GM18508 (cell line): ENCODE measurements around the gene HSD11B2.

Source experiments
- ATAC-seq: cut with Tn5 transposase; IDR thresholded peaks from one replicate; pipeline ENCODE4 v1.9.1; 2021; ENCODE audit warnings: moderate number of reproducible peaks; ENCODE audit not compliant: insufficient read depth, unreplicated experiment

Gene HSD11B2

DNA sequence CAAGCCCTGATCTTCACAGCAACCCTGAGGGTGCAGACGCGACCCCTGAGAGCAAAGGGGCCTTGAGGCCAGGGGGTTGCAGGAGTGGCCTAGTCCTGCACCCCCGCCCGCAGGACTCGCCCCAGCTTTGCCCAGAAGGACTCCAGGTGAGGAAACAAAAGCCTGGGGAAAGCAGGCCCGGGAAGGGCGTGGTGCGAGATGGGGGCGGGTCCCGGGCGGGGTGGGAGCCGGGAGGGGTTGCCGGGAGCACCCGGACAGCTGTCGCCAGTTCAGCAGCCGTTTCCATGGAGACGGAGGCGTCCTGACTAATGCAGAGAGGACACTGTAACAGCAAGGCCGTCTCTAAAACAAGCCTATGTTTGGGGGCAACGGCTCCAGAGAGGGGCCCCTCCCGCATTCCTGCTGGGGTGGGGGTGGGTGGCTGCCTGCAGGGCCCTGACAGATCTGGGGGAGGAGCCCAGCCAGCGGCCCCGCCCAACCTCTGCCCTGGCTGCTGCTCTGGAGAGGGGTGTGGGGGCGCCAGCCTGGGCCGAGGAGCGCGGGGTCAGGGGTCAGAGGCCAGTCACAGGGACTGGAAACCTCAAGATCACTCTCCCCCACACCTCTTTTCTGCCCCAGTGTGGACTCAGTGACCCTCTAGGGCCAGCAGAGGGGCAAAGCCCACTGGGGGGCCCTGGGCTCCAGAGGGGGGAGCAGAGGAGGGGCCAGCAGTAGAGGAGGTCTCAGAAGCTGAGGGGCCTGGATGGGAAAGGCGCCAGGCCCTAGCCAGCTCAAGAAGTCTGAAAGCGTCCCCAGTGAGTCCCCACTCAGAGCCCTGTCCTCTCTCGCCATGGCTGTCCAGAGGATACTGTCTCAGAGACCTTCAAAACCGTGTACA lies 34.5 kb upstream of the HSD11B2 start:
- no peak for ATAC-seq

DNA sequence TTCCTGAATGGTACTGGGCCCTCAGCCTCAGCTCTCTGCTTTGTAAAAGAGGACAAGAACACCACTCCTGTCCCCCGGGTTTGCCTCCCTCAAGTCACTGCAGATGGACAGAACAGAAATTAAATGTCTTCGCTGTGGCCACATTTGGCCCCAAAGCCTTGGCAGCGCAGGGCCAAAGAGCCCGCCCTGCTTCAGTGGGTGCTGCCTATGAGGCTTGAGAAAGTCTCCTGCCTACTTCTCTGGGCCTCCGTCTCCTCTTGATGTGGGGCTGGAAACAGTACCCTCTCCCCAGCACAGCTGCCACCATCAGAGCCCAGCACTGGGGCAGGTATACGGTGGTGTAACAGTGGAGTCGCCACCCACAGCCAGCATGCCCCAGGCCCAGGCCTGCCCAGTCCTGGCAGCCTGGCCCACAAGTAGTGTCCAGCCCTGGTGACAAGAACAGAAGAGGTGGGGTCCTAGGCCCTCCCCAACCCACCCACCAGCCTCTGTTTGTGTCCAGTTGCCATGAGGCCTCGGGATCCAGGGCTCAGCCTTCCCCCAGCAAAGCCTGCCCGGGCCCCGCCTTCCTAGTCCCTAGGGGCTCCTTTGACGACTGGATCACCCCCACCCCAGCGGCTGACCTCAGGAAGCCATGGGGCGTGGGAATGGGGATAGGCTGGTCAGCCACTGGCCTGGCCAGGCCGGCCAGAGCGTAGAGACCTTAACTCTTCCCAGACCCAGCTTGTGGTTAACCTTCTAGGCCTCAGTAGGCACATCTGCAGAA lies 33.7 kb upstream of the HSD11B2 start:
- ATAC-seq = no peak

GRCh38 chr16:67397812-67398545 lies 32.9 kb upstream of the HSD11B2 start:
- ATAC-seq = no peak

DNA sequence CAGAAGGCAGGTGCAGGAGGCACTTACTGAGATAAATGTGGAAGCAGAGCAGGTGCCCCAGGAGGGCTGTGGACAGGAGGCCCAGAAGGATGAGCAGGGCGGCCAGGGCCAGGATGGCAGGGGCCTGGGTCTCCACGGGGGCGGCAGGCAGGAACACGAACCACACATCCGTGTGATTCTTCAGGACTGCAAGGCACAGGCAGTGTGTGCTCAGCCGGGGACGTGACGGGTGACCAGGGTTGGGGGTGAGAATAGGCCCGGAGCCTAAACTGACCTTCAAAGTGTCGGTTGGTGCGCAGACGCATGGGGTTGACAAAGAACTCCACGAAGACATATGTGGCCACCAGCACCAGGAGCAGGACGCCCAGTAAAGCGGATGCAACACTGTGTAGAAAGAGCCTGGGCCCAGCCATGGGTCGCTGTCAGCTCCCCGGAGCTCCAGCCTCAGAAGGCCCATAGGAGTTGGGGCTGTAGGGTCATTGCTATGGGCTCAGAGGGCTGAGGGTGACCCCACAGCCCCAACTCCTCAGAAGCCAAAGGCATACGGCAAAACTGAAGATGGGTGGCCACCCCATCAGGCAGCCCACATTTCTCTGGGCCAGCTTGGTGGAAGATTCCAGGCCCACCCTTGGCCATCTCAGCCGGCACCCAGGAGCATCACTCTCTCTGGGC lies 32.2 kb upstream of the HSD11B2 start:
- ATAC-seq = no peak

DNA sequence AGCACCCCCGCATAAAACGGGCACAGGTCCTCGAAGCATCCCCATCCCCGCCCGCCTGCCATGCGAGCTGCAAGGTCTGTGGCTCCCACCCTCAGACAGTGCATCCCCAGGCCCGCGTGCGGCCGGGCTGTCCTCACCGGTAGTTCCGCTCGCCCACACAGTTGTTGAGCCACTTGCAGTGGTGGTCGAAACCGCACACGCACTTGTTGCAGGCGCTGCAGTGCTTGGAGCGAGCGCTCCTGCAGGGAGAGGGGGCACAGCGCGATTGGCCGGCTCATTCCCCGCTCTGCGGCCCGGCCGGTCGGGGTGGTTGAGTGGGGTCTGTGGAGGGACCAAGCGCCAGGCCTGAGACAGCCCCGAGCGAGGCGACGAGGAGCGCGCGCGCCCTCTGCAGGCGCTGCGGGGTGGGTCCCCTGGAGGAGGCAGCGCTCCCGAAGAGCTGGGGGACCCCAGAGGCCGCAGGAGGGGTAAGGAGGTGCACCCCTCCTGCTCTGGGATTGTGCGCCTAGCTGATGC lies 31.6 kb upstream of the HSD11B2 start:
- ATAC-seq = no peak

GRCh38 chr16:67399749-67400704 lies 30.9 kb upstream of the HSD11B2 start:
- ATAC-seq = no peak

DNA sequence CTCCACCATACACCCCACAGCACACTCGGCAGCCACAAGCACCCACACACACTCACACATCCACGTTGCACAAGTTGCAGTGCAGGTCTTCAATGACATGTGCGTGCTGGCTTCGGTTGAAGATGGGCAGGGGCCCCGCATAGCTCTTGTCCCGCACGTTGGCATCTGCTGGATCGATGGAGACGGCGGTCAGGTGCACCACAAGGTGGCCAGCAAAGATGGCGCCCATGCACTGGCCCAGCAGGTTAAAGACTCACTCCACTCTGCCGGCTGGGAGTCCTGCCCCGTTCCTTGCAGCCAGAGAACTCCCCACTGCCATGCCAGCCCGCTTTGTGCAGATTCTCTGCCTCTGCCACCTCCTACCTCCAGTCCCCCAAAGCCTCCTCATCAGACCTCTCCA lies 30.0 kb upstream of the HSD11B2 start:
- no peak for ATAC-seq

DNA sequence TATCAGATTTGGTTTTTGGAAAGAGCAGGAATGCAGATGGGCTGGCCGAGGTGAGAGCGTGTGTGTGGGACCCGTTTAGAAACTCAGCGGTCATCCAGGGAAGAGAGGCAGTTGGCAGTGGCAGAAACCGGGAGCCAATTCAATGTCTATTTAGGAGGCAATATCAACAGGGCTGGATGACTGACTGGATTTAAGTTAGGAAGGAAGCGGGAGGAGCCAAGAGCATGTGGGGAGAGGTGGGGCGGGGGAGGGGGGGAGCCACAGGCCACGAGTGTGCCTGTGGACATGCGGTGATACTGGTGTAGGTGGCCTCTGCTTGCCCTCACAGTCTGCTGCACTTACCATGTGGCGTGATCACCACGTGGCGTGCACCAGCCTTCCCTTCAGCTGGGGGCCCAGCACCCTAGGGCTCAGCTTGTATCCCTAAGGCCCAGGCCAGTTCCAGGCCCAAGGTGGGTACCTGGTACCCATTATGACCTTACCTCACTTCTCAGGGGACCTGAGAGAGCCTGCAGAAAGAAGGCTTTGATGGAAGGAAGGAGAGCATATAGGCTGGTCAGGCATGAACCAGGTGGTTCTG lies 26.9 kb upstream of the HSD11B2 start:
- no peak for ATAC-seq

GRCh38 chr16:67404740-67405226 lies 26.1 kb upstream of the HSD11B2 start:
- ATAC-seq = no peak

DNA sequence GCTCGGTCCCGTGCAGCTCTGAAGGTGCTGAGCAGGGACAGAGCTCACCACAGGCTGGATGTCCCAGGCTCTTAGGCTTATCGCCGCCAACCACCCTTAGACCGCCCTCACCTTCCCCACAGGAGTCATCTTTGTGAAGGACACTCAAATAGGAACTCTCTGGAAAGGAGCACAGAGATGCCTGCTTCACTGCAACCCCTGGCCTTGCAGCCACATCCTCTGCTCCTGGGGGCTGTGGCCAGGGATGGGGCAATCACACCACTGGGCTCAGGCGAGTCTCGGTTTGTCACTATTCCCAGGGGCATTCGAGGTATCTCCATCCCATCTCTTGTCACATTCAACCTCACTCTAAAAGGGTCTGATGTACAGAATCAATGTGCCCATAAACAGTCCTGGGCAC lies 25.6 kb upstream of the HSD11B2 start:
- no peak for ATAC-seq

DNA sequence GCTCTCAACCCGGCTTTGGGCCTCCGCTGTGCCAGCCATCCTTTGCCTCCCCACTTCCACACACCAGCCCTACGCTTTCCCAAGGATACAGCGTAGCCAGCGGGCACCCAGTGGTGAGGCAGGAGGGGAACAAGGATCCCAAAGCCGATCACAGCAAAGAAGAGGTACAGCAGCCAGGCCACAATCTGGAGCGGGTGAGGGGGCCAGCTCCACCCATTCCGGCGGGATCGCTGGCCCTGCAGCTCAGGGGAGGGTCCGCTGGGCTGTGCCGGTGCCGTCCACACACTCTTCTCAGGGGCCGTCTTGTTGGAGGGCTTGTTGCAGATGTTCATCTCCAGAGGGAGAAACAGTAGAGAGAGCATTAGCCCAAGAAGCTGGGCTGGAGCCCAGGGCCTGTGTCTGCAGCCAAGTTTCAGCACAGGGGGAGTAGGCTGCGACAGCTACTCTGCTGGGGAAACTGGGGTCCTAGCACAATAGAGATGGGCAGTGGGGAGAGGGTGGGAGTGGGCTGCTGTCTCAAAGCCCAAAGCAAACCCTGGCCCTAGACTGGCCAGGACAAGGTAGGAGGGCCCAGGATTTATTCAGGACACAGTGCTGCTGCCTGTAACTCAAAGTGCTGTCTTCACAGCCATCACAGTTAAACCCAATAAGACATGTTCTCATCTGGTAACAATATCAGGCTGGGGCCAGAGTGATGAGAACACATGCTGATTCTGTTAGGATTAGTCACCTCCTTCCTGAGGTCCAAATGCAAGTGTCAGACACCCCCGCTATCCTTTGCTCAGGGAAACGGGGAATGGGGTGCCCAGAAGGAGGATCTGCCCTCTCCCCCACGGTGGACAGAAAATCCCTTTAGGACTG lies 24.6 kb upstream of the HSD11B2 start:
- ATAC-seq = no peak

DNA sequence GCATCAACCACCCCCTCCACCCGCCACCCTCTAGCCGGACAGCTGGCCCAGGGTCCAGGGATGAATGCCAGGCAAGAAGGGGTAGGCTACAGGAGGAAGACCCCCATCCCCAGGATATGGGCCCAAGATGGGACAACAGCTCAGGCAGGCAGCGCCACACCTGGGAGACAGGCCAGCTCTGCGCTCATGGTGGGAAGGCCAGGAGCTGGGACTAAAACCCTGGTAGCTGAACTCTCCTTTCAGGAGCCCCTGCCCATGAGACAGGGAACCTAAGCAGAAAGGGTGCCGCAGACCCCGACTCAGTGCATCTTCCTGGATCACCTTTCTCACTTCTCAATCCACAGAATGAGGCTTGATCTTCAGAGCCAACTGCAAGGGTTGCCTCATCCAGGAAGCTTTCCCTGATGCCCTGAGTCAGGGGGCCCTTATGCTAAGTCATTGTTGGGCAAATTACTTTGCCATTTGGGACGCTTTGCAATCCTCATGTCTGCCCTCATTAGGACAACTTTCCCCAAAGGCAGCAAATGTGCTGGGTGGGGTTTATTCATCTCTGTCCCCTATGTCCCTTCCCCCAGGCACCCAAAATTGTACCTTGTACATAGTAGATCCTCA lies 23.6 kb upstream of the HSD11B2 start:
- no peak for ATAC-seq

DNA sequence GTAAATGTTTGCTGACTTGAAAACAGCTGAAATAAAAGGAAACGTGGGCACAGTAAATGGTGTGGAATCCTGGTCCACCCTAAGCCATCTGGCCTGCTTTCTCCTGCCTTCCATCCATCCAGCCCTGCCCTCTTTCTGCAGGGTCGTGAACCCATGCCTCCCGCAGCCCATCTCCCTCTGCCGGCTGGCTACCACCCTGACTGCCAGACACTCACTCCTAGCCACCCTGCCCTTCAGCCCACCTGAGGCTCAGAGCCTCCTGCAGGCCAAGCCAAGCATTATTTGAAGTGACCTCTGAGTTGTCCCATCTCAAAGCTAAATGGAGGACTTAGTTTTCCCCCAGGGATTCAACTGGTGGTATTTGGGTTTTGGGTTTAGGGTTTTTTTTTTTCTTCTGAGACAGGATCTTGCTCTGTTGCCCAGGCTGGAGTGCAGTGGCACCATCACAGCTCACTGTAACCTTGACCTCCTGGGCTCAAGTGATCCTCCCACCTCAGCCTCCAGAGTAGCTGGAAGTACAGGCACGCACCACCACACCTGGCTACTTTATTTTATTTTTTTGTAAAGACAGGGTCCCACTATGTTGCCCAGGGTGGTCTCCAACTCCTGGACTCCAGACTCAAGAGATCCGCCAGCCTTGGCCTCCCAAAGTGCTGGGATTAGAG lies 23.0 kb upstream of the HSD11B2 start:
- ATAC-seq = no peak

GRCh38 chr16:67409631-67410030 lies 21.3 kb upstream of the HSD11B2 start:
- no peak for ATAC-seq

DNA sequence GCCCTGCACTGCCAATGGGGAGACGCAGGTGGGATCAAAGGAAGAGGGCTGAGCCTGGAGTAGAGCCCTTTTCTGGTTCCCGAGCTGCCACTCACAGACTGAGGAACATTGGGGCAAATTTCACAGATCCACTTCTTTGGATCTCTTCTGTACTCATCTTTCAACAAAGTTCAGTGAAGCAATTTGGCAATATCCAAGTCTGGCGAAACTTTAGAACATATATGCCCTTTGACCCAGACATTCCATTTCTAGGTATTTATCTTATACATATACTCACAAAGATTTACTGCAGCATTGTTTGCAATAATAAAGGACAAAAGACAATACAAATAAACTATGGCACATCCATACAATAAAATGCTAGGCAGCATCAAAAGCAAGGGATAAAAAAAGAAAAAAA lies 19.6 kb upstream of the HSD11B2 start:
- no peak for ATAC-seq

- no peak for ATAC-seq
Measured at GRCh38 chr16:67412294-67412693, 18.6 kb upstream of the HSD11B2 start.
